Stimulated activated naive B cell treated with anti-CD40 and anti-IgM and Interleukin-4, amounts not matched to agents 10 μg/mL and 1 μg/mL and 100 μg/mL, for 72 hours (primary cell): Measurements from ENCODE around the gene CCBE1.

Source experiments
- ATAC-seq, 2 donors: fragments of 150-1000 bp; cut with Tn5 transposase; replicated peaks; 2 replicates each; pipeline ENCODE4 v1.10.0; 2021; ENCODE audit warnings: moderate library complexity in 1 of 2
- DNase-seq: peaks from one replicate; pipeline ENCODE4 v3.0.0; 2021
- H3K27ac Mint-ChIP-seq: one replicate; pipeline ENCODE4 v1.8.0; 2022; ENCODE audit warnings: mild to moderate bottlenecking, mixed read lengths
- H3K27me3 Mint-ChIP-seq, 2 donors: one replicate each; pipeline ENCODE4 v1.8.0; 2022; ENCODE audit warnings: mixed read lengths in 2 of 2
- H3K36me3 Mint-ChIP-seq, 2 donors: one replicate each; pipeline ENCODE4 v1.8.0; 2022; ENCODE audit warnings: mixed read lengths in 2 of 2, mild to moderate bottlenecking in 1 of 2
- H3K4me1 Mint-ChIP-seq, 2 donors: one replicate each; pipeline ENCODE4 v1.8.0; 2022; ENCODE audit warnings: mixed read lengths in 2 of 2, mild to moderate bottlenecking in 1 of 2
- H3K4me3 Mint-ChIP-seq, 2 donors: one replicate each; pipeline ENCODE4 v1.8.0; 2022; ENCODE audit warnings: mild to moderate bottlenecking in 2 of 2, mixed read lengths in 2 of 2, moderate library complexity in 1 of 2
- H3K9me3 Mint-ChIP-seq, 2 donors: one replicate each; pipeline ENCODE4 v1.8.0; 2022; ENCODE audit warnings: mixed read lengths in 2 of 2, mild to moderate bottlenecking in 1 of 2

The CCBE1 gene

DNA sequence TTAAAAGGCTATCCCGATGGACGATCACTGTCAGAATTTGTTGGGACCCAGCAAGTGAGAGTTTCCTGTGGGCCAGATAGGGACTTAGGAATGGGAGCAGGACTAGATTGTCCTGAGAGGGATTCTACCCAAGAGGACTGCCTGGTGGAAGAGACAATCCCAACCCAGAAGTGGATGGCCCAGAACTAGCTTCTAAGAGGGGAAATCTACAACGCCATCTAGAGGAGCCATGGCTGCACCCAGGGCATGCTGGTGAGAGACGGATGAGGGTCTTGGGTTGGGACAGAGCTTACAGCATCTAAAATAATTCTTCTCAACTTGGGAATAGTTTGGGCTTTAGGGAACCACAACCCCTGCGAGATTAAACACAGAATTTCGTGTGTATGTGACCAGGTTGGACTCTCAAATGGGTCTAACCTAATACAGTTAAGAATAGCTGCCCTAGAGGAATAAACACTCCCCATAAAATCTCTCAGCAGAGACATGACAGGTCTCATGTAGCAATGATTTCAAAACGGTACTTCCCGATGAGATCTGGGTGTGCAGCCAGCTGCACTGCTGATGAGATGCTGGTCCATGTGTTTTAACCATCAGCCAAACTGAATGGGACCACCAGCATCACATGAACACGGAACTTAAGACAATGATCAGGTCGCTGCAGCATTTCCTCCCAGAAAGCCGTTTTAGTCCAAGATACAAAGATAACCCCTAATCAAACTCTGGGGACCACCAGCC is 50.8 kb downstream of the CCBE1 start:
- DNase-seq (no peak), ATAC-seq (no peak)
- Mint-ChIP-seq H3K36me3 (no peaks in the 10 kb centered on the region), H3K27me3 (peaks cover 13 to 30% of the 10 kb centered on the region in 2 donors), H3K4me3 (no peak overlapping the region), H3K4me1 (no peaks in the 10 kb centered on the region), H3K9me3 (no peaks in the 10 kb centered on the region), H3K27ac (no peak overlapping the region)

DNA sequence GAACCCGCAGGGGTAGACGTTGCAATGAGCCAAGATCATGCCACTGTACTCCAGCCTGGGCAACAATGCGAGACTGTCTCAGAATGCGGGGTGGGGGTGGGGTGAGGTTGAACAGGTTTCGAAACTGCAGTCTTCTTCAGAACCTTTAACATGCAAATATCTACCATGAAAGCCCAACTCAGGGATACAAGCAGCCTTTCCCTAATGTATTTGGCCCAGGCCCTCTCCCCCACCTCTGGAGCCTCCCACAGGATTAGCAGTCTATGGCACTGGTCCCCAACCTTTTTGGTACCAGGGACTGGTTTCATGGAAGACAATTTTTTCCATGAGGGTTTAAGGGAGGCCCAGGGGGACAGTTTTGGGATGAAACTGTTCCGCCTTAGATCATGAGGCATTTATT is 53.5 kb downstream of the CCBE1 start:
- Mint-ChIP-seq H3K4me3 (no peak overlapping the region), H3K36me3 (no peaks in the 10 kb centered on the region), H3K27ac (no peak overlapping the region), H3K27me3 (peaks cover under 1 to 19% of the 10 kb centered on the region in 2 donors), H3K9me3 (no peaks in the 10 kb centered on the region), H3K4me1 (no peaks in the 10 kb centered on the region)
- ATAC-seq (no peak), DNase-seq (no peak)

DNA sequence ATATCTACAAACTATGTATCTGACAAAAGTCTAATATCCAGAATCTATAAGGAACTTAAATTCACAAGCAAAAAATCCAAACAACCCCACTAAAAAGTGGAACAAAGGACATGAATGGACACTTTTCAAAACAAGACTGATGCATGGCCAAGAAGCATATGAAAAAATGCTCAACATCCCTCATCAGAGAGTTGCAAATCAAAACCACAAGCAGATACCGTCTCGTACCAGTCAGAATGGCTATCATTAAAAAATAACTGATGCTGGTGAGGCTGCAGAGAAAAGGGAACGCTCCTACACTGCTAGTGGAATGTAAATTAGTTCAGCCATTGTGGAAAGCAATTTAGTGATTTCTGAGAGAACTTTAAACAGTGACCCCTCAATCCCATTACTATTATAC is 56.5 kb downstream of the CCBE1 start:
- H3K27me3 Mint-ChIP-seq, result peaks cover 0 to 13% of the 10 kb centered on the region in 2 donors
- H3K4me3 Mint-ChIP-seq, result no peak overlapping the region
- DNase-seq, result no peak
- H3K36me3 Mint-ChIP-seq, result no peaks in the 10 kb centered on the region
- no peak overlapping the region for H3K27ac Mint-ChIP-seq
- H3K9me3 Mint-ChIP-seq, result no peaks in the 10 kb centered on the region
- no peak for ATAC-seq
- no peaks in the 10 kb centered on the region for H3K4me1 Mint-ChIP-seq

- ATAC-seq (no peak), DNase-seq (no peak)
- peaks cover 0 to 8% of the 10 kb centered on the region in 2 donors for H3K27me3 Mint-ChIP-seq
- H3K27ac Mint-ChIP-seq, result no peak overlapping the region
- no peaks in the 10 kb centered on the region for H3K36me3 Mint-ChIP-seq
- H3K4me3 Mint-ChIP-seq, result no peak overlapping the region
- H3K4me1 Mint-ChIP-seq, result no peaks in the 10 kb centered on the region
- H3K9me3 Mint-ChIP-seq, result no peaks in the 10 kb centered on the region
Observed at GRCh38 chr18:59639821-59640220, 57.4 kb downstream of the CCBE1 start.

- Mint-ChIP-seq H3K4me3 (no peak overlapping the region), H3K9me3 (no peaks in the 10 kb centered on the region), H3K4me1 (no peaks in the 10 kb centered on the region), H3K27ac (no peak overlapping the region), H3K36me3 (no peaks in the 10 kb centered on the region), H3K27me3 (peaks cover 0 to 1% of the 10 kb centered on the region in 2 donors)
- ATAC-seq (no peak), DNase-seq (no peak)
Observed at GRCh38 chr18:59639136-59639535, 58.1 kb downstream of the CCBE1 start.

DNA sequence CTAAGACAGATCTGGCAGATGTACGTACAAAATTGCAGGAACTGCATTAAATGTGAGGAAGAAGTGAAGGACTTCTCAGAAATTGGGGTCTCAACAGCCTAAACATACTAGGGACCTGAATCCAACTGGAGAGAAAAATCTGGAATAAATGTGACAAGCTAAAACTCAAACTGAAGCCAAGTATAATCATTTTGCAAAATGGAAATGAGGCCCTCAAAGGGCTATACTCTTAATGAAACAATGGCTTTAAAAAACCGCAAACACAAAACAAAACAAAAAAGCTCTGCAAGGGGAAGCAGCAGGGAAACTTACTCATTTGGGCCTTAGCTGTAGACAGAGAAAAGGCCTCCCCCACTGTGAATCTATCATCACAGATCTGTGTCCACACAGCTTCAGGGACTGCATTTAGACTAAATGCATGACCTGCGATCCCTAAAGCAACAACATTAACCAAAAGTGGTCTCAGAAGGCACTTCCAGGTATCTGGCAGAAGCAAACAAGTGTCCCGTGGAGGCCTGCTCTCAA is 63.2 kb downstream of the CCBE1 start:
- H3K9me3 Mint-ChIP-seq, result no peaks in the 10 kb centered on the region
- no peaks in the 10 kb centered on the region for H3K4me1 Mint-ChIP-seq
- H3K27me3 Mint-ChIP-seq, result peaks cover 0 to 6% of the 10 kb centered on the region in 2 donors
- no peak overlapping the region for H3K4me3 Mint-ChIP-seq
- no peak overlapping the region for H3K27ac Mint-ChIP-seq
- no peaks in the 10 kb centered on the region for H3K36me3 Mint-ChIP-seq
- no peak for DNase-seq
- no peak for ATAC-seq

- Mint-ChIP-seq H3K36me3 (no peaks in the 10 kb centered on the region), H3K4me1 (no peaks in the 10 kb centered on the region), H3K27ac (no peak overlapping the region), H3K4me3 (no peak overlapping the region), H3K27me3 (peaks cover 0 to 6% of the 10 kb centered on the region in 2 donors), H3K9me3 (no peaks in the 10 kb centered on the region)
- ATAC-seq (no peak), DNase-seq (no peak)
Observed at GRCh38 chr18:59633317-59633716, 63.9 kb downstream of the CCBE1 start.

GRCh38 chr18:59631583-59632181 is 65.5 kb downstream of the CCBE1 start:
- Mint-ChIP-seq H3K4me3 (no peak overlapping the region), H3K9me3 (no peaks in the 10 kb centered on the region), H3K36me3 (no peaks in the 10 kb centered on the region), H3K27me3 (peaks cover 0 to 6% of the 10 kb centered on the region in 2 donors), H3K27ac (no peak overlapping the region), H3K4me1 (no peaks in the 10 kb centered on the region)
- no peak for ATAC-seq
- DNase-seq, result no peak

GRCh38 chr18:59629894-59630293 is 67.3 kb downstream of the CCBE1 start:
- Mint-ChIP-seq H3K36me3 (no peaks in the 10 kb centered on the region), H3K4me1 (no peaks in the 10 kb centered on the region), H3K4me3 (no peak overlapping the region), H3K27me3 (peaks cover 0 to 6% of the 10 kb centered on the region in 2 donors), H3K9me3 (no peaks in the 10 kb centered on the region), H3K27ac (no peak overlapping the region)
- DNase-seq (no peak), ATAC-seq (no peak)

DNA sequence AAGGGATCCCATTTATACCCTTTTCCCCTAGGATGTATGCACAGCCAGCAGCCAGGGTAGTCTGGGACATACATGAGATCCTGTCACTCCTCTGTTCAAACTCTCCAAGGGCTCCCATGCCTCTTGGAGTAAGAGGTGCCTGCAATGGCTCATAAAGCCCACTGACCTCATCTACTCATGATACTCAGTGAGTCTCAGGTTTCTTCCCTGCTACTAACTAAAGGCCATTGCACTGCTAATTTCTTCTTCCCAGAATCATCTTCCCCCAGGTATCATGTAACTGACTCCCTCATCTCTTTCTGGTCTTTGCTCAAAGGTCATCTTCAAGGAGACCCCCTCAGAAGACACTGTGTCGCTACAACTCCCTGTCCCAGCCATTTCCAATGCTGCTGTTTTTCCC is 68.2 kb downstream of the CCBE1 start:
- no peaks in the 10 kb centered on the region for H3K4me1 Mint-ChIP-seq
- ATAC-seq (no peak), DNase-seq (no peak)
- H3K4me3 Mint-ChIP-seq, result no peak overlapping the region
- H3K9me3 Mint-ChIP-seq, result no peaks in the 10 kb centered on the region
- H3K27me3 Mint-ChIP-seq, result peaks cover 0 to 6% of the 10 kb centered on the region in 2 donors
- H3K36me3 Mint-ChIP-seq, result no peaks in the 10 kb centered on the region
- H3K27ac Mint-ChIP-seq, result no peak overlapping the region

- Mint-ChIP-seq H3K36me3 (no peaks in the 10 kb centered on the region), H3K27me3 (peaks cover 0 to 6% of the 10 kb centered on the region in 2 donors), H3K4me1 (no peaks in the 10 kb centered on the region), H3K4me3 (no peak overlapping the region), H3K9me3 (no peaks in the 10 kb centered on the region), H3K27ac (no peak overlapping the region)
- DNase-seq, result no peak
- ATAC-seq, result no peak
Observed at GRCh38 chr18:59627414-59627813, 69.8 kb downstream of the CCBE1 start.

DNA sequence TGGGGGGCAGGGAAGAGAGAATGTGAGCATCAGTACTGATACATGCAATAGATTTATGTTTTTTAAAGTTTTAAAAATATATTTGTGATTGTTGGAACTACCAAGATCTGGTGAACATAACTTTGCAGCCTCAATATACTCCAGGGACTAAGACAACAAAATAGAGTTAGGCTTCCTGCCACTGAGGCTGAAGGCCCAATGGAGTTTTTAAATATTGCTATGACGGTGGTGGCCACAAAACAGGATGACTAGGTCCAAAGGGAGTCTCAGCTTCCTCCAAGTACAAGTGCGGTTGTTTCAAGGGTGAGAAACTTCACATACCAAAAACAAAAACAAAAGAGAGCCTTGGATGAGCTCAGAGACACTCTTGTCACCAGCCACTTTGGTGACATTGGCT is 72.9 kb downstream of the CCBE1 start:
- no peaks in the 10 kb centered on the region for H3K4me1 Mint-ChIP-seq
- ATAC-seq (no peak), DNase-seq (no peak)
- H3K27me3 Mint-ChIP-seq, result peaks cover 0 to 3% of the 10 kb centered on the region in 2 donors
- no peaks in the 10 kb centered on the region for H3K36me3 Mint-ChIP-seq
- H3K27ac Mint-ChIP-seq, result no peak overlapping the region
- no peak overlapping the region for H3K4me3 Mint-ChIP-seq
- H3K9me3 Mint-ChIP-seq, result no peaks in the 10 kb centered on the region

- Mint-ChIP-seq H3K27me3 (no peaks in the 10 kb centered on the region), H3K9me3 (no peaks in the 10 kb centered on the region), H3K4me3 (no peak overlapping the region)
Observed at GRCh38 chr18:59623456-59624368, 73.5 kb downstream of the CCBE1 start.

GRCh38 chr18:59621027-59621426 is 76.2 kb downstream of the CCBE1 start:
- Mint-ChIP-seq H3K9me3 (no peaks in the 10 kb centered on the region), H3K27ac (no peak overlapping the region), H3K36me3 (no peaks in the 10 kb centered on the region), H3K4me1 (no peaks in the 10 kb centered on the region), H3K27me3 (no peaks in the 10 kb centered on the region), H3K4me3 (no peak overlapping the region)
- ATAC-seq (no peak), DNase-seq (no peak)

More at GRCh38 chr18:59623456-59624368, 73.5 kb downstream of the CCBE1 start:
- no peak for ATAC-seq
- H3K36me3 Mint-ChIP-seq, result no peaks in the 10 kb centered on the region
- DNase-seq, result no peak
- H3K27ac Mint-ChIP-seq, result no peak overlapping the region
- no peaks in the 10 kb centered on the region for H3K4me1 Mint-ChIP-seq
